Smooth muscle cell of the brain vasculature (primary cell): Measurements from ENCODE around the gene SH3BGRL.
"Not testable (repeated sequence)": the region's sequence is repeated elsewhere in the genome, so short reads cannot be mapped to it uniquely, and the experiment has no call there.

Experiments used
- DNase-seq: peaks from one replicate; pipeline ENCODE4 v3.0.0-alpha.2; 2012; ENCODE audit warnings: low read depth, low spot score

SH3BGRL gene

DNA sequence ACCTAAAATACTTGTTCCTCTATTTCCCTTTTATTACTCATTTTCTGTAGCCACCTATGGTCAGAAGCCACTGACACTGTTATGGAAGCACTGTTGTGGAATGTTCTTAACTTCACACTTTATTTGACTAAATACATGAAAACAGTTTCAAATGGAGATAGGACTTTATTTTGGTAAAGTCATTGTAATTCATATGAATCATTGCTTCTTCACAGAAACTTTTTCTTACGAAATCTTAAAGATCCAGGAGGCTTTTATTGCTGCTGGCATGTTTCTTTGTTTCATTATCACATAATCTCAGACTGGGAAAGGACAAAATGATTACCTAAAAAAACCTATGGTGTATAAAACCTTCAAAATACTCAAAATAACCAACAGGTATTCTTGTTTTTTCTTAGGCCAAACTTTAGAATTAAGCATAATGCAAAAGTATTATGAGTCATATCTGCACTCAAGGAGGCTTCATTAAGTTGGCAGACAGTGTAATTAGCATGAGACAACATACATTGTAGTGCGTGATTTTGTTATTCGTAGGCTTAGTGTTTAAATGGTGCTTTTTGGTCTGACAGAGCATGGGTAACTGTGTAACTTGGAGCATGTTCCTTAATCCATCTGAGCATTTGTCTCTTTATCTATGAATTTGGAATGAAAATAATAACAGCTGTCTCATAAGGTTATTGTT is 58.0 kb downstream of the SH3BGRL start:
- no peak for DNase-seq

DNA sequence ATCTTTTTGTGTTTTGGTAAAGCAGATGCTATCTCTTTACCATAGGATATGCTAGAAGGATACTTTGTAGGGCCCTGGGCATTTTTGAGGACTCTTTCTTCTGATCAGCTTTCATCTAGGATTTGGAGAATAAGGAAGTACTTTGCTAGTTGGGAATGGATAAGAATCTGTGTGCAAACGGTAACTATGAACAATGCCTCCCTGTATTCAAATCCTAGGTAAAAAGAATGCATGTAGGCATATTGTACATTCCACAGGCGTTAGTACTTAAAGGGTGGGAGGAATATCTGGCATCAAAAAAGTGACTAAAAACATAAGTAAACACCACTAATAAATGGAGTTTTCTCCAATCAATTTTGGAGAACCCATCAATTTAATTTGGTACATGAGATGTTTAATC is 59.7 kb downstream of the SH3BGRL start:
- DNase-seq: no peak

DNA sequence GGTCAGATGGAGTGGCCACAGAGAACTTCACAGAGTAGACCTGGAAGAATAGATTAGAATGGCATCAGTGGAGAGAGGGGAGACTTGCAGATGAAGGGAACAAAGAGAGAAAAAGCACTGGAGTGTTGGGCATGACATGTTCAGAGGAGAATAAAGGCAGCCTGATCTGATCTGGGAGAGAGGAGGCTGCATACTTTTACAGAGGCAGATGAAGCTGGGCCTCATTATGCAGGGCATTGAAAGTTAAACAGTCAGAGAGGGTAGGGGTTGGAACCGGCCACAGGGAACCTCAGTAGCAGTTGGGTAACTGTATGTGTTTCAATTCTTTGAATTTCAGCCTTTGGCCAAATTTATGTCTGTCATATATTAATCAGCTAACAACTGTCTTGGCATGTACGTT is 61.2 kb downstream of the SH3BGRL start:
- DNase-seq: no peak

DNA sequence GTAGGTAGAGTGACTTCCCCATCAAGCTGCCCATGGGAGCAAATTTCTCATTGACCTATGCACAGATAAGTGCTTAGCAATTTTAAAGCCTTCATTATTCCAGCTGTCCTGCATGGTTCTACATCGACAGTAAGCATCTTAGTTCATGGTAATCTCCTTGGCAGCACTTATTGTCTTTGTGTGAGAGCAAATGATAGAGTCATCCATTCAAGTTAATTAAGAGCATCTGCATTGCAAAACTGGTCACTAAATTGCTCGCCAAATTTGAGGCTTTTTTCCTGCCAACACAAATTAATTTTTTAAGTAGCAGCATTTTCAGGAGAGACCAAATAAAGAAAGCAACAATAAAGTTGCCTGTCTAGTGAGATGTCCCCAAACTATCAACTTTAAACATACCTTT is 76.7 kb downstream of the SH3BGRL start:
- DNase-seq: no peak

DNA sequence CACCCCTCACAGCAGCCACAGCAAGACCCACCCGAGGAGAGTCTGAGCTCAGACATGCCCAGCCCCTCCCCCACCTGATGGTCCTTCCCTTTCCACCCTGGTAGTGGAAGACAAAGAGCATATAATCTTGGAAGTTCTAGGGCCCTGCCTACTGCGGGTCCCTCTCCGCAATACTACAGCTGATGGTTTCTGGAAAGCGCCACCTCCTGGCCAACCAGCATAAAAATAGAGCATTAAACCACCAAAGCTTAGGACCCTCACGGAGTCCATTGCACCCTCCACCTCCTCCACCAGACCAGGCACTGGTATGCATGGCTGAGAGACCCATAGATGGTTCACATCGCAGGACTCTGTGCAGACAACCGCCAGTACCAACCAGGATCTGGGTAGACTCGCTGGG is 78.2 kb downstream of the SH3BGRL start:
- no peak for DNase-seq

DNA sequence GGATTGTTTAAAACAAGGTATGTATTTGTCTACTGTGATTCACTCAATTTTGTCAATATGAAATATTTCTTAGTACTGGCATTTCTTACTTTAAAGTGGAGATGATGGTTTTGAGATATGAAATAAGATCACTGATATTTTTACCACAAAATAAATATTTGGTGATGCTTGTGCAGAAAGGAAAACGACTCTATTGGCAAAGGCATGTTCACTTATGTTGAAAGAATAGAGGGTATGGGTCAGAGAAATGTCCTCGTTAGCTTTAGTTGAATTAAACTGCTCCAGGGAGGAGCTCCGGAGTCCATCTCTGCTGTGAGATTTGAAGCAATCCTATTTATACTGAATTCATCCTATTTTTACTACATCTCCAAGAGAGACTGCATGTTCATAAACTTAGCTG is 84.2 kb downstream of the SH3BGRL start:
- DNase-seq: no peak

DNA sequence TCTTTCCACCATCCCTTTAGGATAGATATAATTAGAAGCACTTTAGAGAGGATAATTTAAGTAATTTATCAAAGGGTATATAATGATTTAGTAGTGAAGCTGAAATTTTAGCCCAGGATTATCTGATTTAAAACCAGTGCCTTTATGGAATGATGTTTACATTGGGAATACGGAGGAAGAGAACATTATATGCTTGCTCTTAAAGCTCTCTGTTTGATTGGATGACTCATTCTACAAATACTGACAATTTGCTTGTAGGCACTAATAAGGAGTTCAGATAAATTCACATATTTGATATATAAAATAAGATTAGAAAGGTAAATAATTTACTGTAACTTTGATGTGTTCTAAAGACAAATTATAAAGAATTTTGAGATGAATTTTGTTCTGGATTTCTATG is 84.7 kb downstream of the SH3BGRL start:
- no peak for DNase-seq

DNA sequence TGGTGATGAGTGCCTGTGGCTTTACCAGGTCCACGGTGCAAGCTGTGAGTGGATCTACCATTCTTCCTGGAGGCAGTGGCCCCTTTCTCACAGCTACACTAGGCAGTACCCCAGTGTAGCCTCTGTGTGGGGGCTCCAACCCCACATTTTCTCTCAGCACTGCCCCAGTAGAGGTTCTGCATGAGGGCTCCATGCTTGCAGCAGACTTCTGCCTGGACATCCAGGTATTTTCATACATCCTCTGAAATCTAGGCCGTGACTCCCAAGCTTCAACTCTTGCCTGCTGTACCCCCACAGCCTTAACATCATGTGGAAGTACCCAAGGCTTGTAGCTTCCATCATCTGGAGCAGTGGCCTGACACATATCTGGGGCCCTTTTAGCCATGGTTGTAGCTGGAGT is 90.1 kb downstream of the SH3BGRL start:
- no peak for DNase-seq

DNA sequence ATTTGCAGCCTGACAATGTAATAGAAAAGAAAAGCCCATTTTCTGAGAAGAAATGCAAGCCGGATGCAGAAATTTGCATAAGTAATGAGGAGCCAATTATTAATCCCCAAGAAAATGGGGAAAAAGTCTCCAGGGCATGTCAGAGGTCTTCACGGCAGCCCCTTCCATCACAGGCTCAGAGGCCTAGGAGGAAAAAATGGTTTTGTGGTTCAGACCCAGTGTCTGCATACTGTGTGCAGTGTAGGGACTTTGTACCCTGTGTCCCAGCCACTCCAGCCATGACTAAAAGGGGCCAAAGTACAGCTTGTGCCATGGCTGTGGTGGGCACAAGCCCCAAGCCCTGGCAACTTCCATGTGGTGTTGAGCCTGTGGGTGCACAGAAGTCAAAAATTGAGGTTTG is 92.2 kb downstream of the SH3BGRL start:
- DNase-seq: no peak

DNA sequence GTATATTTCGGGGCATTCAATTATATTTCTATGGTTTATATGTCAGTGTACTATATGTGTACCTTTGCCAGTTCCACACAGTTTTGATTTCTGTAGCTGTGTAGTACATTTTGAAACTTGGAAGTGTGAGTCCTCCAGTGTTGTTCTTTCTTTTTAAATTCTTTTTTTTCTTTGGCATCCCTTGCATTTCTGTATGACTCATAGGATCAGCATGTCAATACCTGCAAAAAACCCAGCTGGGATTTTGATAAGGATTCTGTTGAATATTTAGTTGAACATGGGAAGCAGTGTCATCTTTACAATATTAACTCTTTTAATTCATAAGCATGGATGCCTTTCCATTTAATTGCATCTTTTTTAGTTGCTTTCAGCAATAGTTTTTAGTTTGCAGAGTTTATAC is 100.0 kb downstream of the SH3BGRL start:
- DNase-seq: no peak

DNA sequence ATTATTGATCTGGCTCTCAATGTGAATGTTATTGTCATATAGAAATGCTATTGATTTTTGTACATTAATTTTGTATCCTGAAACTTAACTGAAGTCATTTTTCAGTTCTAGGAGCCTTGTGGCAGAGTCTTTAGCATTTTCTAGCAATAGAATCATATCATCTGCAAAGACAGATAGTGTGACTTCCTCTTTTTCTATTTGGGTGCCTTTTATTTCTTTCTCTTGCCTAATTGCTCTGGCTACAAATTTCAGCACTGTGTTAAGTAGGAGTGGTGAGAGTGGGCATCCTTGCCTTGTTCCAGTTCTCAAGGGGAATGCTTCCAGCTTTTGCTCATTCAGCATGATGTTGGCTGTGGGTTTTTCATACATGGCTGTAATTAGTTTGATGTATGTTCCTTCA is 102.7 kb downstream of the SH3BGRL start:
- DNase-seq: no peak

DNA sequence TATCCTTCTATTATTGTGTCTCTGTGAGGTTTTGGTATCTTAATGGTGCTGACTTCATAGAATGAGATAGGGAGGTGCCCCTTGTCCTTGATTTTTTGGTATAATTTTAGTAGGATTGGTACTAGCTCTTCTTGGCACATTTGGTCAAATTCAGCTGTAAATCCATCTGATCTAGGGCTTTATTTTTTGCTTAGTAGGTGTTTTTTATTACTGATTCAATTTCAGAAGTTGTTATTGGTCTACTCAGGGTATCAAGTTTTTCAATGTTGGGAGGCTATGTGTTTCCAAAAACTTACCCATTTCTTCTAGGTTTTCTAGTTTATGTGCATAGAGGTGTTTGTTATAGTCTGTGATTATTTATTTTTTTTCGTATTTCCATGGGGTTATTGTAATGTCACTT is 103.3 kb downstream of the SH3BGRL start:
- no peak for DNase-seq

DNA sequence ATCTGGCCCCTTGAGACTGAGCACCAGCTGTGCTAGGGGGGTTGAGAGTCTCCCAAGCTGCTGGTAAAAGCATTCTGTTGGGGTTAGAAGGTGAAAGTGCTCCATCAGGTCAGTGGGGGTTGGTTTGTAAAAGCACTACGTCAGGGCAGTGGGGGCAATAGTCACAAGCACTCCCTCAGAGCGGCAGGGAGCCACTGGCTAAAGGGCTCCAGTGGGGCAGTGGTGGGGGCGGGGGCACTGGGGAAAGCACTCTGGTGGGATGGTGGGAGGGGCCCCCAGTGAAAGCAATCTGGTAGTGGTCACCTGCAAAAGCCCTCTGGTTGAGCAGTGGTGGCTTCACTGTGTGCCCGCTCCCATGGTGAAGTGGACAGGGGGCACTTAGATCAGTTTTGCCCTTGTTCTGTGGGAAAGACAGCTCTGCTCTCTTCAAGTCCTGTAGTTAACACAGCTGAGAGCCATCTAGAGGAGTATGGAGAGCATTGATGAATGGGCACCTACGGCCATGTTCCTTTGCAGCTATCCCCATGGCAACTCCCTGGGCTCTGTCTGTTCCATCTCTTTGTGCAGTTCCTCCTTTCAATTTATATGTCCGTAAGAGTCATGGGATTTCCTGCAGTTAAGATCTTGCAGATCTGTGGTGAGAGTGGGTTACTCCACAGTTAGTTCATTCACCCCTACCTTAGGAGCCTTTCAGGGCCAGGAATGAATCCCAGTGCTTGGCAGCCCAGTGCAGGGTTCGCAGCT is 106.4 kb downstream of the SH3BGRL start:
- DNase-seq: no peak

DNA sequence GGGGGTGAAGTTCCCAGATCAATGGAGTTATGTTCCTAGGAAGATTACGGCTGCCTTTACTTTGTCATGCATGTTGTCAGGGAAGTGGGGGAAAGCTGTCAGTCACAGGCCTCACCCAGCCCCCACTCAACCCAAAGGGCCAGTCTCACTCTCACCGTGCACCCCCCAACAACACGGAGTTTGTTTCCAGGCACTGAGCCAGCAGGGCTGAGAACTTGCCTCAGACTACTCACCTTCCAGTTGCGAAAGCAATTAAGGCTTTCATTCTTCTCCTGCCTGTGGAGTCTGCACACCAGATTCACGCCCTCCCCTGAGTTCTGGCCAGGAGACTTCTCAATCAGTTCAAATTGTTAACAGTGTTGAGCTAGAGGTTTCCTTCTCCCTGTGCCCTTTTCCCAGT is 114.3 kb downstream of the SH3BGRL start:
- no peak for DNase-seq

DNA sequence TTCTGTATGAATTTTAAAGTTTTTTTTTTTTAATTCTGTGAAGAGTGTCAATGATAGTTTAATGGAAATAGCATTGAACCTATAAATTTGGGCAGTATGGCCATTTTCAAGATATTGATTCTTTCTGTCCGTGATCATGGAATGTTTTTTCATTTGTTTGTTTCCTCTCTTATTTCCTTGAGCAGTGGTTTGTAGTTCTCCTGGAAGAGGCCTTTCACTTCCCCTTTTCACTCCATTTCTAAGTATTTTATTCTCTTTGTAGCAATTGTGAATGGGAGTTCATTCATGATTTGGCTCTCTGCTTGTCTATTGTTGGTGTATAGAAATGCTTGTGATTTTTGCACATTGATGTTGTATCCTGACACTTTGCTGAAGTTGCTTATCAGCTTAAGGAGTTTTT is 129.8 kb downstream of the SH3BGRL start:
- DNase-seq: not testable (repeated sequence)

DNA sequence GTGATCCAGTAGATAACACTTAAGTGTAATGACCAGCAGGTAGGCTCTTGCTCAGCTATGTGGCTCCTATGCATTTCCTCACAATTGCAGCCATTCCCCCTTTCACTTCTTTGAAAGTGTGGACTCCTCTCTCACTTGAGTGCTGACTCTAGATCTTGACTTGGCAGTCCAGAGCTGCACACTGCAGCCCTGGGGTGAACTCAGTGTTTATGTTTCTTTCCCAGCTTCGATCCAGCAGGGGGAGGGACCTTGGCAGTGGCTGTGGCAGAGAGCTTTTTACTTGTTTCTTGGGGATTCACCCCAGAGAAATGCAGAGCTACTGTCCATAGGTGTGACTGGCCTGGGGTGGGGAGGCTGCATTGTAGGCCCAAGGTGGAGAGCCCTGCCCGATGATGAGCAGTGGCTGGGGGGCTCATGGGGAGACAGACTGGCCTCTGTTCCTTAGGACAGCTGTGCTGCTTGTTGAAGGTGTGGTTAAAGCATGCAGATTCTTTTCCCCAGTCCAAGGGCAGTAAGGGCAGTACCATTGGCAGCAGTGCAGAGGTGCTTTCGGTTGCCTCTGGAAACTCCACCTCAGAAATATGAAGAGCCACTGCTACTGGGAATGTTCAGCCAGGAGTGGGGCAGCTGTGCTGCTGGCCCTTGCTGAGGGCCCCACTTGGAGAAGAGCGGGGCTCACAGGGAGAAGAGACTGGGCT is 134.7 kb downstream of the SH3BGRL start:
- no peak for DNase-seq

DNA sequence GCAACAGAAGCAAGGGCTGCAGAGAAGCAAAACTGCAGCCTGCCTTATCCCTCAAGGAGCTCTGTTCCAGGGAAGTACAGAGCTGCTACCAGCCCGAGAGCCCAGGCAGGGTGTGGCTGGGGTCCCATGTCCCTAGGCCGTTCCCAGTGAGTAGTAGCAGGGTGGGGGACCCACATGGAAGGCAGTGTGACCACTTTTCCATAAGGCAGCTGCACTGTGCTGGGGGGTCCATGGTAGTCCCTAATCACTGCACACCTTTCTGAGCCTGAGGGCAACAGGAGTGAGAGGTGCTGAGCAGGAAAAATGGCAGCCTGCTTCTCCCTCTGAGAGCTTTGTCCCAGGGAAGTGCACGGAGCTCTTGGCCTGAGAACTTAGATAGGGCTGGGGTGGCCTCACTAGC is 135.9 kb downstream of the SH3BGRL start:
- no peak for DNase-seq

DNA sequence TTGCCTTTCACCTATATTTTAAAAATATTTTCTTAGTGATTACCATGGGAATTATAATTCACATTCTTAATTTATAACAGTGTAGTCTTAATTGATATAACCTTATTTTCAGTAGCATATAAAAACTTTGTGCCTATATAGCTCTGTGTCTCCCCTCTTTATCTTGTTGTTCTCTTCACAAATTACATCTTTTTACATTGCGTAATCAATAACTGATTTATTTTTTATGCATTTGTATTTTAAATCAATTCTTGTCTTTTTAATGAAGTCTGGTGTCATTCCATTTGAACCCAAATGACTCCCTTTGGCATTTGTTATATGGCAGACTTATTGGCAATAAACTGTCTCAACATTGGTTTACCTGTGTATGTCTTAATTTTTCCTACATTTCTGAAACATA is 137.0 kb downstream of the SH3BGRL start:
- DNase-seq: no peak

DNA sequence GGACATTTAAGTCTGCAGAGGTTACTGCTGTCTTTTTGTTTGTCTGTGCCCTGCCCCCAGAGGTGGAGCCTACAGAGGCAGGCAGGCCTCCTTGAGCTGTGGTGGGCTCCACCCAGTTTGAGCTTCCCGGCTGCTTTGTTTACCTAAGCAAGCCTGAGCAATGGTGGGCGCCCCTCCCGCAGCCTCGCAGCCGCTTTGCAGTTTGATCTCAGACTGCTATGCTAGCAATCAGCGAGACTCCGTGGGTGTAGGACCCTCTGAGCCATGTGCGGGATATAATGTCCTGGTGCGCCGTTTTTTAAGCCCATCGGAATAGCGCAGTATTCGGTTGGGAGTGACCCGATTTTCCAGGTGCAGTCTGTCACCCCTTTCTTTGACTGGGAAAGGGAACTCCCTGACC is 143.4 kb downstream of the SH3BGRL start:
- DNase-seq: not testable (repeated sequence)
